Kidney tubule cell (primary cell): ENCODE measurements around the gene EIF2AK2.

Experiments used
- DNase-seq: peaks from one replicate; pipeline ENCODE4 v3.0.0-alpha.2; 2018; ENCODE audit warnings: low spot score

The EIF2AK2 gene

GRCh38 chr2:37168217-37168981, 11.6 kb upstream of the EIF2AK2 start:
- DNase-seq: peak; percentile 46

DNA sequence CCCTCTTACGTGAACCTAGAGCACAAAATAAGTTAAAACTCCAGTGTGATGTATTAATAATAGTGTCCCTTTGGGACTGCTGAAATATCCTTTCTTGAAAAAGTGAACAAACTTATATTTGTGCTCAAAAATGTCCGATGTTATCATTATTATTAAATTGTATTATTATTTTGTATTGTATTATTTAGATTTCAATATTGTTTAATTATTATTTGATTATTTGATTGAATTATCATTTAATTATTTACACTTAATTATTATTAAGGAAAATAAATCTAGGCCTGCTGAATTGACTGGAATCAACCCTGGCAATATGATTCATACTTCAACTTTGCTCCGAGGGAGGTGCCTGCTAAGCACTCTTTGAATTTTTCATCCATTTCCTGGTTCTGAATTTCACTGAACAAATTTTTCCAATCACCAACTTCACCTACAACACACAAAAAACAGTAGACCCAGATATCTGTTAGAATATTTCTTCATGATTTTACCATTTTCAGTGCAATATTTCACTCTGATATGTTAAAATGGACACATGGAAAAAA, 10.9 kb upstream of the EIF2AK2 start:
- peak; percentile 66 for DNase-seq

DNA sequence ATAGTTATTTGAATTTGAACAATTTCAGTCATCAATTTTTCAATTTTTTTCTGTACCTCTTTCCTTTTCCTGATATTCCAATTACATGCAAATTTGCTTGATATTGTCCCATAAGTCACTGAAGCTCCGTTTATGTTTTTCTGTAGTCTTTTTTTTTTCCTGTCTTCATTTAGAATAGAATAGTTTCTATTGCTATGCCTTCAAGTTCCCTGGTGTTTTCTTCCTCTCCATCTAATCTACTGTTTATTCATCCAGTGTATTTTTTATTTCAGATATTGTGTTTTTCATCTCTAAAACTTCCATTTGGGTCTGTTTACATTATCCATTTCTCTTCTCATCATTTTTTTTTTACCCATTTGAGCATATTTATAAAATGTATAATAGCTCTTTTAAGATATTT, 8.0 kb upstream of the EIF2AK2 start:
- no peak for DNase-seq

DNA sequence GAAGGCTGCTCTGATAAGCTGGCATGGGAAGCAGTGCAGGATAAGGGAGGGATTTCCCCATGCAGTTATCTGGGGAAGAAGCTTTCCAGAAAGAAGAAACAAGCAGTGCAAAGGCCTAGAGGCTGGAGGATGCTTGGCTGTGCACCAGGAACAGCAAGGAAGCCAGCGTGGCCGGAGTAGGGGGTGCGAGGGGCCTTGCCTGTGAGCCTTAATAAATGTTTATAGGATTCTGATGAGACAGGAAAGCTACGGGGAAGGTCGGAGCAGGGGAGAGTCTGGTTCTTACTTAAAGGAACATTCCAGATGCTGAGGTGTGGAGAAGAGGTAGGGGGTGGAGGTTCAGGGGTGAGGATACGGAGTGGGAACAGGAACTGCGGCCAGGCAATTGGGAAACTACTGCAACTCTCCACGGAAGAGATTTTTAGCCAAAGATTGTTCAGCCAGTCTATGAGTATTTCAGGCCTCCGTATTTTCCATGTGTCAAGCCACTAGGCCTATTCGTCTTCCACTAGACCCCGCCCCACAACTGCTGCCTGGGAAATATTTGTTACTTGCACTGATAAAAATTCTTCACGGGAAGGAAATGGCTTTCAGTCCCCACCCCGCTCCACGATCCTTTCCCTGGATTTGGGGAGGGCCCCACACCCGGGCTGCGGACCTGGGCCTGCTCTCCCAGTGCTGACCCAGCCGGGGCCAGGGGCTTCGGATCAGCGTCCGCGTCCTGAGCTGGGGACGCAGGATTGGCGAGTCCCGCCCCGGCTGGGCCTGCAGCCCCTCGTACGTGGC, 516 bp downstream of the EIF2AK2 start:
- peak; percentile 44 for DNase-seq

GRCh38 chr2:37154785-37155184, 2.0 kb downstream of the EIF2AK2 start:
- DNase-seq: no peak

GRCh38 chr2:37153224-37153623, 3.6 kb downstream of the EIF2AK2 start:
- no peak for DNase-seq

- peak; percentile 31 for DNase-seq
These were observed 7.0 kb downstream of the EIF2AK2 start for GRCh38 chr2:37149626-37150322.

- DNase-seq: no peak
These were observed 8.5 kb downstream of the EIF2AK2 start for GRCh38 chr2:37148325-37148724.

GRCh38 chr2:37146062-37146461, 10.7 kb downstream of the EIF2AK2 start:
- DNase-seq: no peak

- DNase-seq: no peak
These were observed 12.8 kb downstream of the EIF2AK2 start for GRCh38 chr2:37143974-37144373.

GRCh38 chr2:37142546-37142945, 14.2 kb downstream of the EIF2AK2 start:
- no peak for DNase-seq

DNA sequence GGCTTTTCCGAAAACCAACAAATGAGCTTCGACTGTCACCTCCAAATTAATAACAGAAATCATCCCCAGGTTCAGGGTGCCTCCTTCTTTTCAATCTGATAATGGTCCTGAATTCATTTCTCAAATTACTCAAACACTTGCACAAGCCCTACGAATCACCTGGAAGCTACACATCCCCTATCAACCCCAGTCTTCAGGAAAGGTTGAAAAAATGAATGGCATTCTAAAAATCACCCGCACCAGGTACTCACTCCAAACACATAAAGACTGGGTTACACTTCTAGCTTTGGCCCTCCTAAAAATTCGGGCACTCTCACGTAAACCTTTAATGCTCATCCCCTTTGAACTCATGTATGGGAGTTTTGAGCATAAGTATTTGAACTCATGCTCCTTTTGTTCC, 23.9 kb downstream of the EIF2AK2 start:
- no peak for DNase-seq

DNA sequence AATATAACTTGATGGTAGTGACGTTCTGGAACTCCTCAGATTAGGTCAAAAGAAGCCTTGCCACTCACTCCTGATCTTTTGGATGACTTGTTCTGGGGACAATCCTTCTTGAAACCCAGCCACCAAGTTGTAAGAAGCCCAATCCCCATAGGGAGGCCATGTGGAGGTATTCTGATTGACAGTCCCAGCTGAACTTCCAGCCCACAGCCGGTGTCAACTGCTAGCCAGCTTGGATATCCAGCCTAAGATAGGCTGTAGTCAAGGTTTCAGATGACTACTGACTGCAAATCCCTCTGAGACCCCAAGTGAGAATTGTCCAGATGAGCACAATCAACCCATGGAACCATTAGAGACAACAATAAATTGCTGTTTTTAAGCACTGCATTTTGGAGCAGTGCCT, 31.4 kb downstream of the EIF2AK2 start:
- no peak for DNase-seq

DNA sequence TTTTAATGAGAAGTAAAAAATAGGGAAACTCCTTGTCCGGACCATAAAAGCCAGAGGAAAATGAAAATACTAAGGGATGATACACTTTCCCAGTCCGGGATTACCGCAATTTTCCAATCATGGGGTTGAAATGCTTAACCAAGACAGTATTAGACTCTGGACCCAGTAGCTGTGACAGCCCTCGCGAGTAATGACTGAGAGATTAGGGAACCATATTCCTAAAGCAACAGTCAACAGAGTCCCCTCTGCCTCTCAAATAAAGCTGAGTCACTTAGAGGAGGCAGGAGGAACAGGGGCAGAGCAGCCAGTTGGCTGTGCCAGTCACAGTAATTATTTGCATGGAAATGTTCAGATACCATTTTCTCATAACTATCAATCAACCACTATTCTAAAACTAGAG, 37.6 kb downstream of the EIF2AK2 start:
- no peak for DNase-seq

DNA sequence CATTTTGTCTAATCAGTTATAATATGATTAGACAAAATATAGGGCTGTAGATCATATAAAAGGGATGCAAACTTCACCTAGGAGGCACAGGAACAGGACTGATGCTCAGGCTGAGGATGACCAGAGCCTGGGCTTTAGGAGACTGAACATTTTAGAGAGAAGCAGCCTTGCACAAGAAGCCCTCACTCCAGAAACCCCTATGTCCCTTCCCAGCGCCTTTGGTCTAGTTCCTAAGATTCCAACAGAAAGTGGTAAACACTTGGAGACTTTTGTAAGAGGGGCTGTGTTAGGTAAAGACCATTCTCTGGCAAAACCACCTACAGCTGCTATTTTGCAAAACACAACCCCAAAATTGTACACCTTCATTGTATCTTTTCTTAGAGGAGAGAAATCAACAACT, 39.2 kb downstream of the EIF2AK2 start:
- no peak for DNase-seq

DNA sequence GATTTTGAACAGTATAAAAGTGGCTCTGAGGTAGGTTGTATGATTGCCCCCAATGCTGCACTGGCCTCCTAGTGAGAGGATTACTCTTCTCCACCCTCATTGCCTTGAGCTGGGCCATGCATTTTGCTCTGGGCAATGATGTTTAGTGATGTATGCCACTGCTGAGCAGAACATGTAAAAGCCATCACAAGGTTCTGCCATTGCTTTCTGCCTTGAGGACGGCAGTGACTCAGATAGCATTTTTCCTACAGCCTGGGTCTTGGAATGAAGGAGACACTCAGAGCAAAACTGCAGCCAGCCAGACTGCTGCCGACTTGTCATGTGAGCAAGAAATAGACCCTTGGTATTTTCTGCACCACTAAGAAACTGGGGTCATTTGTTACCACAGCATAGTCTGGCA, 44.8 kb downstream of the EIF2AK2 start:
- DNase-seq: no peak

DNA sequence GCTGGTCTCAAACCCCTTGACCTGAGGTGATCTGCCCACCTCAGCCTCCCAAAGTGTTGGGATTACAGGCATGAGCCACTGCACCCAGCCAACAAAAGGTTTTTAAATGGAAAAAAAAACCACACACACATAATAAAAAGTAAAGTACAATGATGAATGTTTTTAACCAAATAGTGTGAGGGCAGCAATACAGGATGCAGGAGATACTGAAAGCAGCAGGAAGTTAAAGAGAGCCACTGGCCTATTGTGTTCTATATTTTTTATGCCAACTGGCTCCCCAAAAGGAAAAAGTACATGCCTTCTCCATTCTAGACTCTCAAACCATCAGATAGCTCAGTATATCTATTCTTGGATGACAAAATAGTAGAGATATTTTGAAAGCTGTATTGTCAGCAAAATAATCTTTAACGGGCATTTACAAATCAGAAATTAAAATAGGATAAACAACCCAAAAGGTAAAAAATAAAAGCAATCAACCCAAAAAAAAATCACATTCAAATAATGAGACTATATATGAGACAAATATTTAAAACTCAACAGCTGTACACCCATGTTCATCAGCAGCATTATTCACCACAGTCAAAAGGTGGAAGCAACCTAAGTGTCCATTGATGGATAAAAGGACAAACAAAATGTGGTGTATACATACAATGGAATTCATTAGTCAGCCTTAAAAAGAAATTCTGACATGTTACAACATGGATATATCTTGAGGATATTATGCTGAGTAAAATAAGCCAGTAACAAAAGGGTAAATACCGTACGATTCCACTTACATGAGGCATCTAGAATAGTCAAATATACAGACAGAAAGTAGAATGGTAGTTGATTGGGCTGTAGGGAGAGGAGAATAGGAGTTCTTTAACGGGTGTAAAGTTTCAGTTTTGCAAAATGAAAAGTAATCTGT, 46.2 kb downstream of the EIF2AK2 start:
- DNase-seq: no peak

GRCh38 chr2:37109523-37109922, 47.3 kb downstream of the EIF2AK2 start:
- DNase-seq: no peak

DNA sequence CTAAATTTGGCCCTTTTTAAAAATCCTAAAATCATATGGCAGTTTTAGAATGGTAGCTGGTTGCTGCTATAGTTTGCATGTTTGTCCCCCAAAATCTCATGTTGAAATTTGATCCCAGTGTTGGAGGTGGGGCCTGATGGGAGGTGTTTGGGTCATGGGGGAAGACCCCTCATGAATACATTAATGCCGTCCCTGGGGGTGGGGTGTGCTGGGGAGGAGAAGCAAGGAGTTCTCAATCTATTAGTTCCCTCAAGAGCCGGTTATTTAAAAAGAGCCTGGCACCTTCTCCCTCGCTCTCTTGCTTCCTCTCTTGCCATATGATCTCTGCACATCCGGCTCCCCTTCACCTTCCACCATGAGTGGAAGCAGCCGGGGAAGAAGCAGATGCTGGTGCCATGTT, 51.6 kb downstream of the EIF2AK2 start:
- DNase-seq: no peak

DNA sequence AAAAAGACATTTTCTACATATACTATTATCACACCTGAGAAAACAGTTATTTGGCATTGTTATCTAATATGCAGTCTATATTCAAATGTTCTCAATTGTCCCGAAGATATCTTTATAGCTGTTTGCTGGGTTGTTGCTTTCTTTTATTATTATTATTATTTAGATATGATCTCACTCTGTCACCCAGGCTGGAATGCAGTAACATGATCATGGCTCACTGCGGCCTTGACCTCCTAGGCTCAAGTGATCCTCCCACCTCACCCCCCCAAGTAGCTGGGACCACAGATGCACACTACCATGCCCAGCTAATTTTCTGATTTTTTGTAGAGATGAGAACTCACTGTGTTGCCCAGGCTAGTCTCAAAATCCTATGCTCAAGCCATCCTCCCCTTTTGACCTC, 52.6 kb downstream of the EIF2AK2 start:
- DNase-seq: no peak

- no peak for DNase-seq
These were observed 54.2 kb downstream of the EIF2AK2 start for GRCh38 chr2:37102588-37102987.

- no peak for DNase-seq
These were observed 56.7 kb downstream of the EIF2AK2 start for GRCh38 chr2:37100054-37100453.
